GM13976 (cell line): ENCODE results near the gene HES3.

Source experiments
- DNase-seq: peaks from one replicate; pipeline ENCODE4 v3.0.0; 2012; ENCODE audit warnings: low spot score
- in situ Hi-C: fragments of 300-500 bp; cut with MboI; formaldehyde crosslinking; loops from one replicate; pipeline ENCODE4 v1.12.0; 2022; ENCODE audit warnings: low sequenced_read_pairs, mixed read lengths, inconsistent platforms; ENCODE audit not compliant: unreplicated experiment
- TF ChIP-seq, protein P1 (sequence below): IDR thresholded peaks from 2 replicates; pipeline ENCODE4 v1.5.1; 2012; ENCODE audit warnings: borderline replicate concordance, mild to moderate bottlenecking; ENCODE audit not compliant: insufficient read depth; ENCODE audit errors: extremely low read depth, missing control alignments, control extremely low read depth

Gene HES3

DNA sequence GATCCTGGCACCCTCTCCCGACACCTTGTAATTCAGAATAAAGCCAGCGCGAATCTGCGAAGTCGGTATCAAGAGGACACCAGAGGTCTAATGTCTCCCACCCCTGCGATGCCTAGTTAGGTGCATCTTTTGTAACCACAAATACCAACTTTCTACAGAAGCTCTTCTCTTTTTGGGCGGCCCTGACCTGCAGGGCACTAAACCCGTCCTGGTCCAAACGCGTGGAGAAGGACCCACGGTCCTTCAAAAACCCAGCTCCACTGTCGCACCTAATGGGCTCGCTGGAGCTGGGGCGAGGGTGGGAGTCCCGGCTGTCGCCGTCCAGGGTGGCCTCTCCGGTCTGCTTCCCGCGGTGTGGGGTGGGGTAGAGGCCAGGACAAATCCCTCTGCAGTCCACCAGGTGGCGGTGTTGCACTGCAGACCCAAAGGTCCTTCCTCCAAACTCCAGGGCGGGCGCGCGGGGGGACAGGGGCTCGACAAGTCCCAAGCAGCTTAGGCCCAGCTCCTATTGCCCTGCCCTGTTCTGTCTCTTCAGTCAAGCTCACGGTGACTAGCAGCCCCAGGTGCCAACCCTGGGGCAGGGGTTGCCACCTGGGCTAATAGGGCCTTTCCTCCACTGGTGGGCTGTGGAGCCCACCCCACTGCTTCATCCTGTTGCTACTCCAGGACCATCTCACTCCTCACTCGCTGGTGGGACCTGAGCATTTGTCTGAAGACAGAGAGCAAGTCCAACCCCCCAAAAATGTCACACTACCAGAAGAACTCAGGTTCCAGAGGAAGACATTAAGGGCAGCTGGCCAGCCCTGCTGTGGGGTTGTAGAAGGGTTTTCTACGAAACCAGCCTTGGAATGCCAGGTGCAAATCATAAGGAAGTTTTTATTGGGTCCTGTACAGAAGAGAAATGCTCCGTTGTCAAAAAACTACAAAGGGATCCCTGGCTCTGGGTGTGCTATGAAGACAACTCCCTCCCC is 2.8 kb downstream of the HES3 start:
- in situ Hi-C loops: loop anchor here (5.0 kb wide), 1 partner anchor 101 kb away; no protein-coding TSS in a partner anchor
- DNase-seq: peak; percentile 90
- TF ChIP-seq, protein P1, sequence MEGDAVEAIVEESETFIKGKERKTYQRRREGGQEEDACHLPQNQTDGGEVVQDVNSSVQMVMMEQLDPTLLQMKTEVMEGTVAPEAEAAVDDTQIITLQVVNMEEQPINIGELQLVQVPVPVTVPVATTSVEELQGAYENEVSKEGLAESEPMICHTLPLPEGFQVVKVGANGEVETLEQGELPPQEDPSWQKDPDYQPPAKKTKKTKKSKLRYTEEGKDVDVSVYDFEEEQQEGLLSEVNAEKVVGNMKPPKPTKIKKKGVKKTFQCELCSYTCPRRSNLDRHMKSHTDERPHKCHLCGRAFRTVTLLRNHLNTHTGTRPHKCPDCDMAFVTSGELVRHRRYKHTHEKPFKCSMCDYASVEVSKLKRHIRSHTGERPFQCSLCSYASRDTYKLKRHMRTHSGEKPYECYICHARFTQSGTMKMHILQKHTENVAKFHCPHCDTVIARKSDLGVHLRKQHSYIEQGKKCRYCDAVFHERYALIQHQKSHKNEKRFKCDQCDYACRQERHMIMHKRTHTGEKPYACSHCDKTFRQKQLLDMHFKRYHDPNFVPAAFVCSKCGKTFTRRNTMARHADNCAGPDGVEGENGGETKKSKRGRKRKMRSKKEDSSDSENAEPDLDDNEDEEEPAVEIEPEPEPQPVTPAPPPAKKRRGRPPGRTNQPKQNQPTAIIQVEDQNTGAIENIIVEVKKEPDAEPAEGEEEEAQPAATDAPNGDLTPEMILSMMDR: peak; percentile 89

DNA sequence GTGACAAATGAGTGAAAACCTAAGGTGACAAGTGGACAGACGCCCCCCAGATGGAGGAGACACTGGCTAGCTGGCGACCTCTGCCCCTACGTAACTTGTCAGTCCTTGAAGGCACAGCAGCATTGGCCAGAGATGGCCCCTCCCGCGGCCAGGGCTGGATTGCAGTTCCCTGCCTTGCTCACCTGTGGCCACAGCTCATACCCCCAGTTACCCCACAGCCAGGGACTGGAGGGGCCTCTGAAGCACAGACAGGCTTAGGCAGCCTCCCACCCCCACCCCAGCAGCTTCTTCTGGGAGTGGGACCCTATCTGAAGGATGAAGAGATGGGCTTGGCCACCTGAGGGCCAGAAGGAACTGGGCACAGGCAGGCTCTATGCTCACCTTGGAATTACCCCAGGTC is 3.7 kb downstream of the HES3 start:
- in situ Hi-C loops: loop anchor here (5.0 kb wide), 1 partner anchor 100 kb away; no protein-coding TSS in a partner anchor
- TF ChIP-seq, protein P1: no peak
- no peak for DNase-seq

DNA sequence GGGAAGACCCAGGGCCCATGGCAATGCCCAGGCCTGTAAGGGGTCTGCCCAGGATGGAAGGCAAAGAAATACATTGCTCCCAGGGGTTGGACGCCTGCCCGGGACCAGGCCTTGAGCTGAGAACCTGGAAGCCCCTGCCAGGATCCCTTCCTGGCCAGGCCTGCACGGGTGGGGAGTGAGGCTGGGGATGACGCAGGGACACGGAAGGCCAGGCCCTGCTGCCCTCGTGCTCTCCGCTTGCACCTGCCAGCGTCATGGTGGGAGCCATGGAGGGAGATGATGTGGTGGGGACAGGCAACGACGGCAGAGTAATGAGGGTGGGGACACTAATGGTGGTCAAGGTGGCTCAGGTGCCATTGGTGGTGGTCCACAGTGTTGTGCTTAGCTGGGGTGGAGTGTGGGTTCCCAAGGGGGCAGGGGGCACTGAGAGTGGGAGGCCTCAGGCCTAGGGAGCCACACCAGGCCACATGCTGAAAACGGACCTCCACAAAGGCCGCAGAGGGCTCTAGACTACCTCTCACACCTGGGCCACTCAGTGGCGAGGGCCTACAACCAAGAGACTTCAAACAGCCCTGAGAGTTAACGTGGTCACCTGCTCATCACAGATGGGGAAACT is 4.3 kb downstream of the HES3 start:
- in situ Hi-C loops: loop anchor here (5.0 kb wide), 1 partner anchor 99 kb away; no protein-coding TSS in a partner anchor
- TF ChIP-seq, protein P1: no peak
- DNase-seq: no peak

DNA sequence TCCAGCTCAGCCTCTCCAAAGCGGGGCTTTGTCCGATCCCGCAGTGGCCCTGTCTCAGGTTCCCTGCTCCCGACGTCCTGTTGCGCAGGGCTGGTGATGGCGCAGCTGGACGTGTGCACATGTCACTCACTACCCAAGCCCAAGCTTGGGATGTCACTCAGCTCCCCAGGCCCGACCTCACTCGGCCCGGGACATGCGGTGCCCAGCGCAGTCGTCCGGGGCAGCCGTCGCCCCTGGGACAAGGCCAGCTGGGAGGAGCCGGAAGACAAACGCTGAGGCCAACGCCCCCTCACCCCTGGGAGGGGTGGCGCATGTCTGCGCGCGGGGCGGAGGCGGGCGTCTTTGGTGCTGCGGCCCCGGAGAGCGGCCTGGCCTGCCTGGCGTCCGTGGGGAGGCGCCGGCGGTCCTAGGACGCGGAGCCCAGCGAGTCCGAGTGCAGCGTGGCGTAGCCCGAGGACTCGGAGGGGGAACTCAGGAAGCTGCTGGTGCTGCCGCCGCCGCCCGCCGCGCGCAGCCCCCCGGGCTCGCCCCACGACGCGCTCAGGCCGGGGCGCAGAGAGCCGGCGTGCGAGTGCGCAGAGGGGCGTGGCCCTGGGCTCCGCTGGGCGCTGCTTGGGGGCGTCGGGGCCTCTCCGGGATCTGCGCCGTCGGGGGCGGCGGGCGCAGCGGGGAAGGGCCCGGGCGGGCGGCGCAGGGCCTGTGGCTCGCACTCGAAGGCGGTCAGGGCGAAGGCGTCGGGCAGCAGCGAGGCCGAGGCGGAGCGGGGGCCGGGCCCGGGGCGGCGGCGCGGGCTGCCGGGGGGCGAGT is 5.2 kb downstream of the HES3 start:
- in situ Hi-C loops: loop anchor here (5.0 kb wide), 1 partner anchor 98 kb away; no protein-coding TSS in a partner anchor
- DNase-seq: no peak
- TF ChIP-seq, protein P1: no peak

DNA sequence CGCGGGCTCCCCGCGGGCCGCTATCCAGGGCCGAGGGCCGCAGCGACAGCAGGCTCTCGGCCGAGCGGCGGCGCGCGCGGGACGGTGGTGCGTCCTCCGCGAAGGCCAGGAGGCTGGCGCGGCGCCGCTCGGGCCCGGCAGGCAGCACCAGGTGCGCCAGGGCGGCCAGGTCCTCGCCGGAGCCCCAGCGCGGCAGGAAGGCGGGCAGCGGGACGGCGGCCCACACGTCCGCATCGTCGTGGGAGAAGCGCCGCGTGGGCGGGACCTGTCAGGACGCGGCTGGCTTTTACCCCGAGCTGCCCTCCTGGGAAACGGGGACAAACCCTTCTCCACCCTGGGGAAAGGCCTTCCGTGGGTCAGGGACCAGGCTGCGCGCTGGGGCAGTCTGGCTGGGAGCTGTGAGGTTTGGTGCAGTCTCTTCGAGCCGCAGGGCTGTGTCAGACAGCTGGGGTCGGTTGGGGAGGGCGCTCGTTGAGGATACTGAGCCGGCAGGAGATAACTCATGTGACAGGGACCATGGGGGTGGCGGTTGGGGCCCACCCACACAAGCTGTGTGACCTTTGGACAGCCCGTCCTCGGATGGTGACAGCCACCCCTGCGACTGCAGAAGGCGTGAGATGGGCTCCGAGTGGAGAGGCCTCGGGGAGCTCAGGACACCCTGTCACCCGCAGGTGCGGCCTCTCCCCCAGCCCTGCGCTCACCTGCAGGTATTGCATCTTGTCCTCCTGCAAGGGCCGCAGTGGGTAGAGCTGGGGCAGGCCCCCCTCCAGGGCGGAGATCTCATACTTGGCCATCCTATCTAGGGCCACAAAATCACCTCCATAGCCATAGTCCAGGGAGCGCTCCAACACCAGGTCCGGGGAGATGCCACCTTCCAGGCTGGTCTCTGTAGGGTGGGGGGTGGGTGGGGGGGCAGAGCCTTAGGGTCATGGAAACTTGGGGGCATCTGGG is 6.0 kb downstream of the HES3 start:
- in situ Hi-C loops: loop anchor here (5.0 to 10.0 kb wide), 2 partner anchors 97 to 155 kb away; no protein-coding TSS in a partner anchor
- DNase-seq: no peak
- TF ChIP-seq, protein P1: no peak

DNA sequence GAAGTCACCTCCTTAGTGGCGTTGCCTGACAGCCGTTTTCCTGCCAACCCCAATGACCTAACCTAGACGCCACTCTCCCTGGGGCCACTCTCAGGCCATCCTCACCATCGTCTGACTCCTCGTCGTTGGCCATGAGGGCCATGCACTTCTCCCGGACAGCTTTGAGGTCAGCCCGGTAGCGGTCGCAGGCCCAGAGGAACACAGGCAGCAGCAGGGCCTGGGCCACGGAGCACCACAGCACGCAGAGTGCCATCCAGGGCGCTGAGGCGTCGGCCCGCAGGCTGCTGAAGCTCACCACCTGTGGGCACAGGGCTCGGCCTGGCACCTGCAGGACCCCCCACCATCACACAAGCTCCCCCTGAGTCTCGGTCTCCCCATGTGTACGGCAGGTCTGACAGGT is 7.3 kb downstream of the HES3 start:
- in situ Hi-C loops: loop anchor here (10.0 kb wide), 1 partner anchor 154 kb away; no protein-coding TSS in a partner anchor
- TF ChIP-seq, protein P1: no peak
- DNase-seq: no peak
